Gastrocnemius medialis (tissue), 4 donors: ENCODE measurements around the gene ZNF608. TPM values are rescaled to one million over a fixed set of nuclear protein-coding genes. Genes with fewer than 3 reads are reported as not detected.

Experiments
- ATAC-seq, 2 donors: fragments of 150-250 bp; one replicate each; pipeline ENCODE4 v1.9.1; 2016
- DNase-seq, 2 donors: peaks; one replicate each; pipeline ENCODE4 v3.0.0-alpha.2; 2019
- H3K27ac ChIP-seq, 4 donors: fragments of 200-600 bp; sonication (generic); 1 replicate in 1 of 4; 2 replicates in 3 of 4; pipeline ENCODE4 v1.5.1; 2016 to 2018; ENCODE audit warnings: mild to moderate bottlenecking in 2 of 4, moderate library complexity in 1 of 4
- H3K27me3 ChIP-seq, 3 donors: fragments of 200-600 bp; sonication (generic) in 2 of 3; 1 replicate in 1 of 3; 2 replicates in 2 of 3; pipeline versions ENCODE4 v1.5.1 to v1.6.0; 2016 to 2019; ENCODE audit warnings: mild to moderate bottlenecking in 1 of 3, moderate library complexity in 1 of 3
- H3K36me3 ChIP-seq, 2 donors: fragments of 200-600 bp; sonication (generic) in 1 of 2; one replicate each; pipeline ENCODE4 v1.5.1; 2017 to 2018
- H3K4me1 ChIP-seq, 2 donors: fragments of 200-600 bp; sonication (generic) in 1 of 2; one replicate each; pipeline ENCODE4 v1.5.1; 2016 to 2017; ENCODE audit warnings: mild to moderate bottlenecking in 2 of 2
- H3K4me3 ChIP-seq, 4 donors: fragments of 200-600 bp; sonication (generic) in 3 of 4; 1 replicate in 1 of 4; 2 replicates in 3 of 4; pipeline ENCODE4 v1.5.1; 2016 to 2019; ENCODE audit warnings: mild to moderate bottlenecking in 2 of 4
- H3K9me3 ChIP-seq, 3 donors: fragments of 200-600 bp; sonication (generic) in 2 of 3; 1 replicate in 1 of 3; 2 replicates in 2 of 3; pipeline ENCODE4 v1.5.1; 2016 to 2019
- POLR2A ChIP-seq, 2 donors: fragments of 450-650 bp; IDR thresholded peaks; one replicate each; pipeline ENCODE4 v1.6.1; 2017; ENCODE audit warnings: antibody characterized with exemption in 2 of 2, mild to moderate bottlenecking in 2 of 2, moderate library complexity in 2 of 2
- in situ Hi-C, 4 donors: fragments of 200-750 bp; cut with MboI; loops; one replicate each; pipeline versions ENCODE4 v1.15.0 to v1.8.0; 2017; ENCODE audit warnings: low sequenced_read_pairs in 4 of 4
- intact Hi-C: fragments of 100-400 bp; cut with DNase I; formaldehyde crosslinking; loops from one replicate; pipeline ENCODE4 v1.15.1; 2023; ENCODE audit warnings: low total_unique reads
- total RNA-seq, 4 donors: library from RNA; depleted of rRNA; stranded (reverse); fragments of >200 nt; gene quantifications; one replicate each; pipeline versions ENCODE4 v1.1.0 to v1.2.3, GENCODE V29; 2016
- TF ChIP-seq, protein P1 (sequence below), 5 experiments: fragments of 450-650 bp in 3 of 5; fragments of 200-600 bp in 2 of 5; sonication (generic) in 2 of 5; IDR thresholded peaks in 4 of 5; conservative IDR thresholded peaks in 1 of 5; 1 replicate in 4 of 5; 2 replicates in 1 of 5; pipeline ENCODE4 v1.5.1; 2016 to 2019; ENCODE audit warnings: antibody characterized with exemption in 5 of 5, mild to moderate bottlenecking in 3 of 5, moderate library complexity in 3 of 5

Gene ZNF608, protein sequence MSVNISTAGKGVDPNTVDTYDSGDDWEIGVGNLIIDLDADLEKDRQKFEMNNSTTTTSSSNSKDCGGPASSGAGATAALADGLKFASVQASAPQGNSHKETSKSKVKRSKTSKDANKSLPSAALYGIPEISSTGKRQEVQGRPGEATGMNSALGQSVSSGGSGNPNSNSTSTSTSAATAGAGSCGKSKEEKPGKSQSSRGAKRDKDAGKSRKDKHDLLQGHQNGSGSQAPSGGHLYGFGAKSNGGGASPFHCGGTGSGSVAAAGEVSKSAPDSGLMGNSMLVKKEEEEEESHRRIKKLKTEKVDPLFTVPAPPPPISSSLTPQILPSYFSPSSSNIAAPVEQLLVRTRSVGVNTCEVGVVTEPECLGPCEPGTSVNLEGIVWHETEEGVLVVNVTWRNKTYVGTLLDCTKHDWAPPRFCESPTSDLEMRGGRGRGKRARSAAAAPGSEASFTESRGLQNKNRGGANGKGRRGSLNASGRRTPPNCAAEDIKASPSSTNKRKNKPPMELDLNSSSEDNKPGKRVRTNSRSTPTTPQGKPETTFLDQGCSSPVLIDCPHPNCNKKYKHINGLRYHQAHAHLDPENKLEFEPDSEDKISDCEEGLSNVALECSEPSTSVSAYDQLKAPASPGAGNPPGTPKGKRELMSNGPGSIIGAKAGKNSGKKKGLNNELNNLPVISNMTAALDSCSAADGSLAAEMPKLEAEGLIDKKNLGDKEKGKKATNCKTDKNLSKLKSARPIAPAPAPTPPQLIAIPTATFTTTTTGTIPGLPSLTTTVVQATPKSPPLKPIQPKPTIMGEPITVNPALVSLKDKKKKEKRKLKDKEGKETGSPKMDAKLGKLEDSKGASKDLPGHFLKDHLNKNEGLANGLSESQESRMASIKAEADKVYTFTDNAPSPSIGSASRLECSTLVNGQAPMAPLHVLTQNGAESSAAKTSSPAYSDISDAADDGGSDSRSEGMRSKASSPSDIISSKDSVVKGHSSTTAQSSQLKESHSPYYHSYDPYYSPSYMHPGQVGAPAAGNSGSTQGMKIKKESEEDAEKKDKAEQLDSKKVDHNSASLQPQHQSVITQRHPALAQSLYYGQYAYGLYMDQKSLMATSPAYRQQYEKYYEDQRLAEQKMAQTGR (N-terminal part only)
- total RNA-seq = 10 to 100 TPM in 3 of 4 donors, 1 to 10 TPM in 1; 7.3 to 27.4 (median 17.5) TPM

DNA sequence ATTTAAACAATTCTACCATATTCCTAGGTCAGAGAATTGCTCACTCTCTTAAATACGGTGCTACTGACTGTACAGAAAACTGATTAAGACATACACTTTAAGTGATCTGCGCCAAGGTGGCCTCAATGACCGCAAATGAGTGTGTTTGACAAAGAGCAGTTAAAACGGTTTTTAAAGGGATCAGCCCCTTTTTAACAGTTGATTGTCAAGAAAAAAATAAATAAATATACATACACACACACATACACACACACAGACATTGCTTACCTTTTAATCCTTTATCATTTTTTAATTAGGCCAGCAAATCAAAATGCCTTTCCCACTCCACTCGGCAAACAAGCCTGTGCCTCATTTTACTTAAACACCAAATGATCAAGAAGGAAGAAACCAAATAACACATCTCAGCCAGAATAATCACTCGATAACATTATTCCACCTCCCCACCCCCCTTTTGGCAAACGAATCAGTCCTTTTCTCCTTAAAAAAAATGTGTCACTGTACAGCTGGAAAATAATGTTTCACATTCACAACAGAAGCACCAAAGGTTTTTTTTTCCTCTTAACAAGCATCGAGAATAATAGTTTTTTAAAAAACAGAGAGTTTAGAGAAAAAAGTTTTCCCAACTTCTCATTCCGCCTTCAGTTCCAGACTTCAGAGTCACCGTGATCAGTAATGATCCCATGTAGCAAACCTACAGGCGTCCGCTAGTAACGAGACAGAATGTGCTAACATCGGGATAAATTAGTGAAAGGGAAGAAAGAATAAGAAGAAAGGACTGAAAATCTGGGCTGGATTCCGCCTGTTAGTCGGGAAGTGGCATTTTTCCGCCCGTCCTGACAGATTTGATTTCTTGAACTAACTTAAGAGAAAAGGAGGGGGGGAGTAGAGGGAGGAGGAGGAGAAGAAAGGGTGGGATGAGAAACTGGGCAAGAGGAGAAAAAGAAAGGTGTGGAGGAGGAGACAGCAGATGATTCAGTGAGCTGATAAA lies at the start of gene ZNF608:
TSS of gene ZNF608 (minus strand) at position 712 of the 988 bp plus-strand sequence. CDS start 1,650 bp downstream, outside the sequence.
- Histone ChIP-seq H3K9me3 (no peaks in the 10 kb centered on the region), H3K27me3 (no peaks in the 10 kb centered on the region), H3K27ac (peak within 1 kb of the TSS; percentile 87 to 96 (median 92)), H3K4me1 (peaks cover 35 to 42% of the 10 kb centered on the region in 2 donors), H3K36me3 (no peaks in the 10 kb centered on the region), H3K4me3 (peak within 1 kb of the TSS; percentile 63 to 81 (median 71))
- DNase-seq (peak; percentile 37 to 57), ATAC-seq (no peak)
- TF ChIP-seq, protein P1, sequence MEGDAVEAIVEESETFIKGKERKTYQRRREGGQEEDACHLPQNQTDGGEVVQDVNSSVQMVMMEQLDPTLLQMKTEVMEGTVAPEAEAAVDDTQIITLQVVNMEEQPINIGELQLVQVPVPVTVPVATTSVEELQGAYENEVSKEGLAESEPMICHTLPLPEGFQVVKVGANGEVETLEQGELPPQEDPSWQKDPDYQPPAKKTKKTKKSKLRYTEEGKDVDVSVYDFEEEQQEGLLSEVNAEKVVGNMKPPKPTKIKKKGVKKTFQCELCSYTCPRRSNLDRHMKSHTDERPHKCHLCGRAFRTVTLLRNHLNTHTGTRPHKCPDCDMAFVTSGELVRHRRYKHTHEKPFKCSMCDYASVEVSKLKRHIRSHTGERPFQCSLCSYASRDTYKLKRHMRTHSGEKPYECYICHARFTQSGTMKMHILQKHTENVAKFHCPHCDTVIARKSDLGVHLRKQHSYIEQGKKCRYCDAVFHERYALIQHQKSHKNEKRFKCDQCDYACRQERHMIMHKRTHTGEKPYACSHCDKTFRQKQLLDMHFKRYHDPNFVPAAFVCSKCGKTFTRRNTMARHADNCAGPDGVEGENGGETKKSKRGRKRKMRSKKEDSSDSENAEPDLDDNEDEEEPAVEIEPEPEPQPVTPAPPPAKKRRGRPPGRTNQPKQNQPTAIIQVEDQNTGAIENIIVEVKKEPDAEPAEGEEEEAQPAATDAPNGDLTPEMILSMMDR (IDR thresholded peaks at IDR 0.05 in 4 of 5, conservative IDR thresholded peaks at IDR 0.05 in 1 of 5) = peak in 1 of 5 experiments; percentile 13
- TF ChIP-seq POLR2A (IDR thresholded peaks at IDR 0.05) = peak in 1 of 2 donors; percentile 55
- intact Hi-C loops (loop anchor here (2.0 to 10.0 kb wide), 5 partner anchors 81 to 669 kb away; no protein-coding TSS in a partner anchor), in situ Hi-C loops (loop anchor here in 3 of 4 donors (5.0 to 25.0 kb wide), 5 partner anchors 91 to 741 kb away; no protein-coding TSS in a partner anchor)

DNA sequence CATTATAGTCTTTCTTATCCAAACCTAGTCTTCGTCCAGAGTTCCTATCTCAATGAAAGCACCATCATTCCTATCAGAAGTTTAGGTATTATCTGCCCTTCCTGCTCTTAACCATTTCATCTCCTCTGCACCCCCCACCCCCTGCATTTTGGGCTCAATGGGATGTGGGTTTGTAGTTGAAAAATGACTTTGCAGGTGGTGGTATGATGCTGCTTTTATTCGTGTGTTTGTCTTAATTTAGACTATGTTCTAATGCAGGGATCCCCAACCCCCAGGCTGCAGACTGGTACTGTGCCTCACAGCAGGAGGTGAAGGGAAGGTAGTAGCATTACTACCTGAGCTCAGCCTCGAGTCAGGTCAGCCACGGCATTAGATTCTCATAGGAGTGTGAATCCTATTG lies 49.4 kb upstream of the ZNF608 start:
- H3K9me3 ChIP-seq = no peaks in the 10 kb centered on the region
- intact Hi-C loops = no loop called here

DNA sequence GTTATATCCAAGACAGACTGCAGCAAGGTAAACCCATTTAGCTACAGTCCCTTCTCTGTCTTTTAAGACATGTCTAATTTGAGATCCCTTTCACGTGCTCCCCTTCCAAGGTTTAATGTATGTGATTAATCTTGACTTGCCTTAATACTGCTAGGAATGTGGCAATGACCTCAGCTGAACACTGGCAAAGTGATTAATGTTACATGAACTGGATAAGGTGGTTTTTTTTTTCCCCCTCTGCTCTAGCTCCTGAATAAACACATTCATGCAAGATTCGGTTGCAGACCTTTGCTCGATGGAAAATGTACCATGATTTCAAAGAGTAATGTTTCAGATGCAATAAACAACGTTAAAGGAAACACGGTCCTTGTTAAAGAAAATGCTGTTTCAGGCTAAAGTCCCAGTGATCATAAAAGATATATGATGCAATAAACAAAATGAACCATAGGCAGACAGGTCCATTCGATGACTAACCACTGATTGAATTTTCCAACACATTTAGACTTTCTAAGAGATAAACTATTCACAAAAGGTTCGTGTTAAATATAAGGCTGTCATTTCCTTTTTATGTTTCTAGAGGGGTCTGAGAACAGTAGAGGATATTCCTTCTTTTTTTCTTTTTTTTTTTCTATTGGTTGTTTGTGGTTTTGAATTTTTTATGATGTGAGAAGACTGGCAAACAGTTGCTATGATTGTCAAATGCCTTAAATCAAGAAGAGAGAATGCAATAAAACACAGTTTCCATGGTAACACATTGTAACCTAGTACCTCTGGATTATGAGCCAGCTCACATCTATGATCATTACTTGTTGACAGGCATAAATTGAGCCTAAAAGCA lies 44.7 kb upstream of the ZNF608 start:
- Histone ChIP-seq H3K4me1 (peaks cover 0 to 4% of the 10 kb centered on the region in 2 donors), H3K36me3 (no peaks in the 10 kb centered on the region), H3K4me3 (no peak overlapping the region), H3K27me3 (no peaks in the 10 kb centered on the region), H3K9me3 (no peaks in the 10 kb centered on the region), H3K27ac (no peak overlapping the region)
- intact Hi-C loops (no loop called here), in situ Hi-C loops (no loop called here)
- TF ChIP-seq, protein P1 (IDR thresholded peaks at IDR 0.05 in 4 of 5, conservative IDR thresholded peaks at IDR 0.05 in 1 of 5) = no peak
- no peak for TF ChIP-seq POLR2A (IDR thresholded peaks at IDR 0.05)
- DNase-seq = no peak
- no peak for ATAC-seq

More for the DNA sequence above, 49.4 kb upstream of the ZNF608 start:
- TF ChIP-seq, protein P1 (IDR thresholded peaks at IDR 0.05 in 4 of 5, conservative IDR thresholded peaks at IDR 0.05 in 1 of 5) = no peak
- TF ChIP-seq POLR2A (IDR thresholded peaks at IDR 0.05) = no peak
- no peak for DNase-seq
- no peak for ATAC-seq
- H3K27me3 ChIP-seq = no peaks in the 10 kb centered on the region
- H3K4me1 ChIP-seq = peaks cover 0 to 3% of the 10 kb centered on the region in 2 donors
- H3K27ac ChIP-seq = no peak overlapping the region
- in situ Hi-C loops = no loop called here
- H3K36me3 ChIP-seq = no peaks in the 10 kb centered on the region
- H3K4me3 ChIP-seq = no peak overlapping the region
